ENCODE measurements around the gene LRP1B.
"Not testable (repeated sequence)": the region's sequence is repeated elsewhere in the genome, so short reads cannot be mapped to it uniquely, and the experiment has no call there.

Gene LRP1B

GRCh38 chr2:140454717-140455116 is 1676.1 kb downstream of the LRP1B start:
- no peak overlapping the region for H3K4me3 ChIP-seq (ENCODE audit: low read depth, low read length)
- no peak for TF ChIP-seq CTCF (IDR thresholded peaks at IDR 0.05; ENCODE audit: low read depth, low read length, missing control alignments)
- no peak for DNase-seq (ENCODE audit: low read depth)

- H3K4me3 ChIP-seq (ENCODE audit: low read depth, low read length) = no peak overlapping the region
- no peak for DNase-seq (ENCODE audit: low read depth)
- TF ChIP-seq CTCF (IDR thresholded peaks at IDR 0.05; ENCODE audit: low read depth, low read length, missing control alignments) = no peak
Measured at GRCh38 chr2:140451324-140451723, 1679.5 kb downstream of the LRP1B start.

GRCh38 chr2:140442319-140442718 is 1688.5 kb downstream of the LRP1B start:
- DNase-seq (ENCODE audit: low read depth) = no peak
- TF ChIP-seq CTCF (IDR thresholded peaks at IDR 0.05; ENCODE audit: low read depth, low read length, missing control alignments) = no peak
- H3K4me3 ChIP-seq (ENCODE audit: low read depth, low read length) = no peak overlapping the region

GRCh38 chr2:140440815-140441214 is 1690.0 kb downstream of the LRP1B start:
- DNase-seq (ENCODE audit: low read depth) = no peak
- H3K4me3 ChIP-seq (ENCODE audit: low read depth, low read length) = no peak overlapping the region
- no peak for TF ChIP-seq CTCF (IDR thresholded peaks at IDR 0.05; ENCODE audit: low read depth, low read length, missing control alignments)

GRCh38 chr2:140436936-140437335 is 1693.9 kb downstream of the LRP1B start:
- H3K4me3 ChIP-seq (ENCODE audit: low read depth, low read length) = no peak overlapping the region
- TF ChIP-seq CTCF (IDR thresholded peaks at IDR 0.05; ENCODE audit: low read depth, low read length, missing control alignments) = no peak

GRCh38 chr2:140427033-140427432 is 1703.8 kb downstream of the LRP1B start:
- not testable (repeated sequence) for H3K4me3 ChIP-seq (ENCODE audit: low read depth, low read length); DNase-seq (ENCODE audit: low read depth)

More at GRCh38 chr2:140436936-140437335, 1693.9 kb downstream of the LRP1B start:
- DNase-seq (ENCODE audit: low read depth) = no peak

- no peak overlapping the region for H3K4me3 ChIP-seq (ENCODE audit: low read depth, low read length)
- DNase-seq (ENCODE audit: low read depth) = no peak
- no peak for TF ChIP-seq CTCF (IDR thresholded peaks at IDR 0.05; ENCODE audit: low read depth, low read length, missing control alignments)
Measured at GRCh38 chr2:140424471-140424870, 1706.3 kb downstream of the LRP1B start.

- no peak for DNase-seq (ENCODE audit: low read depth)
- H3K4me3 ChIP-seq (ENCODE audit: low read depth, low read length) = no peak overlapping the region
- no peak for TF ChIP-seq CTCF (IDR thresholded peaks at IDR 0.05; ENCODE audit: low read depth, low read length, missing control alignments)
Measured at GRCh38 chr2:140422759-140423158, 1708.1 kb downstream of the LRP1B start.

All from GM12864 (cell line).